Prostate gland (tissue), 2 donors: ENCODE measurements around the gene RCL1.

Experiments
- POLR2AphosphoS5 ChIP-seq: sonication (generic); formaldehyde crosslinking; IDR thresholded peaks from one replicate; pipeline ENCODE4 v1.6.1; 2017; ENCODE audit warnings: antibody characterized with exemption
- TF ChIP-seq, protein P1 (sequence below), 4 experiments: fragments of 200-600 bp in 2 of 4; fragments of 450-650 bp in 2 of 4; sonication (generic) in 2 of 4; IDR thresholded peaks; 1 replicate in 3 of 4; 2 replicates in 1 of 4; pipeline ENCODE4 v1.5.1; 2016 to 2019; ENCODE audit warnings: antibody characterized with exemption in 4 of 4, mild to moderate bottlenecking in 2 of 4, moderate library complexity in 2 of 4

DNA sequence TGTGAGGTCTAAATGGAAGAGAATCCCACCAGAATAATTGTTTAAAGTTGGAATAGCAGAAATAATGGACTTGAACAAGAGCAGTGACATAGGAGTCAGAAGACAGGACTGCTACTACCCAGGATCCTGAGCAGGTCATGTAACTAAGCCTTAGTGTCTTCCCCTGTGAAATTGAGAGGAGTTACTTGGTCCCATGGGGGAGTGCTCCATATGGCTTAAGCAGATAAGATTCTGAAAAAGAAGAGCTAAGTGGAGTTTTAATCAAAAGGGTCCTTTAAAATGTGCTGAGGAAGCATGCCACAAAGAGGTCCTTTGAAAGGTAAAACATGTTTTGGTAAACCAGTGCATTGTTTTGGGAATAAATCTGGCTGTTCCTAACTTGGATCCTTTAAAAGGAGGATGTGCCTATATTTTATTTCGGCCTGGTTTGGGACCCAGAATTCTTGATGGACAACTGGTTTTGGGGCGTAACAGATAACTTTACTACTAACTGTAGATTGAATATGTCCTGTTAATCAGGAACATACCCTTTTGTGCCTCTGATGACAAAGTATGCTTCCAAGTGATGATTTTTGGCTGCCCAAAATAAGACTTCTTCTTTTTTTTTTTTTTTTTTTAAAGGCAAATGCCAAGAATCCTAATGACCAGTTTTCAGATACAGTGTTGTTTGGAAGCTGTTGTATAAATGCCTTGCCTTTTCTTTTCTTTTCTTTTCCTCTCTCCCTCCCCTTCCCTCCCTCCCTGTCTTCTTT, 5.7 kb downstream of the RCL1 start:
- TF ChIP-seq, protein P1, sequence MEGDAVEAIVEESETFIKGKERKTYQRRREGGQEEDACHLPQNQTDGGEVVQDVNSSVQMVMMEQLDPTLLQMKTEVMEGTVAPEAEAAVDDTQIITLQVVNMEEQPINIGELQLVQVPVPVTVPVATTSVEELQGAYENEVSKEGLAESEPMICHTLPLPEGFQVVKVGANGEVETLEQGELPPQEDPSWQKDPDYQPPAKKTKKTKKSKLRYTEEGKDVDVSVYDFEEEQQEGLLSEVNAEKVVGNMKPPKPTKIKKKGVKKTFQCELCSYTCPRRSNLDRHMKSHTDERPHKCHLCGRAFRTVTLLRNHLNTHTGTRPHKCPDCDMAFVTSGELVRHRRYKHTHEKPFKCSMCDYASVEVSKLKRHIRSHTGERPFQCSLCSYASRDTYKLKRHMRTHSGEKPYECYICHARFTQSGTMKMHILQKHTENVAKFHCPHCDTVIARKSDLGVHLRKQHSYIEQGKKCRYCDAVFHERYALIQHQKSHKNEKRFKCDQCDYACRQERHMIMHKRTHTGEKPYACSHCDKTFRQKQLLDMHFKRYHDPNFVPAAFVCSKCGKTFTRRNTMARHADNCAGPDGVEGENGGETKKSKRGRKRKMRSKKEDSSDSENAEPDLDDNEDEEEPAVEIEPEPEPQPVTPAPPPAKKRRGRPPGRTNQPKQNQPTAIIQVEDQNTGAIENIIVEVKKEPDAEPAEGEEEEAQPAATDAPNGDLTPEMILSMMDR (IDR thresholded peaks at IDR 0.05), result no peak
- TF ChIP-seq POLR2AphosphoS5, result no peak
